Urothelium cell line (cell line): ENCODE measurements around the gene NCBP3.
"Not testable (repeated sequence)": the region's sequence is repeated elsewhere in the genome, so short reads cannot be mapped to it uniquely, and the experiment has no call there.

Experiments used
- DNase-seq: peaks from one replicate; pipeline ENCODE4 v3.0.0; 2011; ENCODE audit warnings: low spot score, mixed read lengths
- FAIRE-seq: peaks from 2 replicates; lab custom pipeline; 2011; peaks lifted over from hg19 to GRCh38; lab: Jason Lieb, UNC

The NCBP3 gene

GRCh38 chr17:3795390-3796102, 50.5 kb downstream of the NCBP3 start:
- DNase-seq: no peak
- FAIRE-seq: no peak

- DNase-seq (peak; percentile 52), FAIRE-seq (no peak)
Observed at GRCh38 chr17:3794557-3795389, 51.3 kb downstream of the NCBP3 start.

- not testable (repeated sequence) for FAIRE-seq, DNase-seq
Observed at GRCh38 chr17:3794152-3794551, 51.9 kb downstream of the NCBP3 start.

- not testable (repeated sequence) for FAIRE-seq, DNase-seq
Observed at GRCh38 chr17:3793258-3793657, 52.8 kb downstream of the NCBP3 start.

GRCh38 chr17:3792481-3792880, 53.6 kb downstream of the NCBP3 start:
- FAIRE-seq (no peak), DNase-seq (no peak)

GRCh38 chr17:3788200-3788599, 57.8 kb downstream of the NCBP3 start:
- no peak for DNase-seq

GRCh38 chr17:3785323-3785722, 60.7 kb downstream of the NCBP3 start:
- not testable (repeated sequence) for DNase-seq, FAIRE-seq

More at GRCh38 chr17:3788200-3788599, 57.8 kb downstream of the NCBP3 start:
- no peak for FAIRE-seq

GRCh38 chr17:3782751-3783150, 63.3 kb downstream of the NCBP3 start:
- FAIRE-seq: no peak
- DNase-seq: no peak

- FAIRE-seq: no peak
- no peak for DNase-seq
Observed at GRCh38 chr17:3780986-3781385, 65.1 kb downstream of the NCBP3 start.

- FAIRE-seq (no peak), DNase-seq (no peak)
Observed at GRCh38 chr17:3777366-3778120, 68.5 kb downstream of the NCBP3 start.

GRCh38 chr17:3773966-3774365, 72.1 kb downstream of the NCBP3 start:
- no peak for FAIRE-seq
- no peak for DNase-seq

- FAIRE-seq: no peak
- peak; percentile 54 for DNase-seq
Observed at GRCh38 chr17:3773511-3773910, 72.5 kb downstream of the NCBP3 start.

- FAIRE-seq: no peak
- DNase-seq: no peak
Observed at GRCh38 chr17:3772764-3773163, 73.3 kb downstream of the NCBP3 start.

- no peak for FAIRE-seq
- no peak for DNase-seq
Observed at GRCh38 chr17:3771140-3771539, 74.9 kb downstream of the NCBP3 start.

- FAIRE-seq (no peak), DNase-seq (no peak)
Observed at GRCh38 chr17:3770466-3770865, 75.6 kb downstream of the NCBP3 start.

GRCh38 chr17:3768769-3769168, 77.3 kb downstream of the NCBP3 start:
- FAIRE-seq: no peak
- DNase-seq: no peak

GRCh38 chr17:3768341-3768740, 77.7 kb downstream of the NCBP3 start:
- DNase-seq (no peak), FAIRE-seq (no peak)

GRCh38 chr17:3766779-3767178, 79.3 kb downstream of the NCBP3 start:
- DNase-seq (no peak), FAIRE-seq (no peak)

GRCh38 chr17:3765981-3766380, 80.1 kb downstream of the NCBP3 start:
- FAIRE-seq (no peak), DNase-seq (no peak)

GRCh38 chr17:3763777-3764170, 82.3 kb downstream of the NCBP3 start:
- FAIRE-seq (no peak), DNase-seq (no peak)
